ENCODE measurements around the gene PFKM.

GRCh38 chr12:48075832-48076231 is 43.3 kb upstream of the PFKM start:
- TF ChIP-seq, protein P1, sequence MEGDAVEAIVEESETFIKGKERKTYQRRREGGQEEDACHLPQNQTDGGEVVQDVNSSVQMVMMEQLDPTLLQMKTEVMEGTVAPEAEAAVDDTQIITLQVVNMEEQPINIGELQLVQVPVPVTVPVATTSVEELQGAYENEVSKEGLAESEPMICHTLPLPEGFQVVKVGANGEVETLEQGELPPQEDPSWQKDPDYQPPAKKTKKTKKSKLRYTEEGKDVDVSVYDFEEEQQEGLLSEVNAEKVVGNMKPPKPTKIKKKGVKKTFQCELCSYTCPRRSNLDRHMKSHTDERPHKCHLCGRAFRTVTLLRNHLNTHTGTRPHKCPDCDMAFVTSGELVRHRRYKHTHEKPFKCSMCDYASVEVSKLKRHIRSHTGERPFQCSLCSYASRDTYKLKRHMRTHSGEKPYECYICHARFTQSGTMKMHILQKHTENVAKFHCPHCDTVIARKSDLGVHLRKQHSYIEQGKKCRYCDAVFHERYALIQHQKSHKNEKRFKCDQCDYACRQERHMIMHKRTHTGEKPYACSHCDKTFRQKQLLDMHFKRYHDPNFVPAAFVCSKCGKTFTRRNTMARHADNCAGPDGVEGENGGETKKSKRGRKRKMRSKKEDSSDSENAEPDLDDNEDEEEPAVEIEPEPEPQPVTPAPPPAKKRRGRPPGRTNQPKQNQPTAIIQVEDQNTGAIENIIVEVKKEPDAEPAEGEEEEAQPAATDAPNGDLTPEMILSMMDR (IDR thresholded peaks at IDR 0.05): no peak
- TF ChIP-seq POLR2A (IDR thresholded peaks at IDR 0.05): no peak
- no peak for TF ChIP-seq EP300 (IDR thresholded peaks at IDR 0.05)

Data from ovary (tissue), 3 donors.